Keratinocyte (primary cell): ENCODE results near the gene NLRP7. TPM values are rescaled to one million over a fixed set of nuclear protein-coding genes. Genes with fewer than 3 reads are reported as not detected.

Experiments
- DNase-seq: peaks from one replicate; pipeline ENCODE4 v3.0.0-alpha.2; 2011; ENCODE audit warnings: low read depth, missing footprints, low spot score
- FAIRE-seq: peaks from 2 replicates; lab custom pipeline; 2011; peaks lifted over from hg19 to GRCh38; lab: Jason Lieb, UNC
- H2AFZ ChIP-seq: 2 replicates; pipeline ENCODE4 v1.6.0; 2012; ENCODE audit warnings: low read length, control low read depth, inconsistent platforms; ENCODE audit not compliant: control insufficient read depth
- H3K27ac ChIP-seq: 2 replicates; pipeline ENCODE4 v1.5.1; 2011; ENCODE audit warnings: low read length; ENCODE audit not compliant: control insufficient read depth, insufficient read depth
- H3K27me3 ChIP-seq: 3 replicates; pipeline ENCODE4 v1.6.0; 2011; ENCODE audit warnings: low read length; ENCODE audit not compliant: control insufficient read depth, insufficient read depth; ENCODE audit errors: extremely low read depth
- H3K36me3 ChIP-seq, 2 experiments: 2 replicates in 1 of 2; 3 replicates in 1 of 2; pipeline ENCODE4 v1.5.1; 2011; ENCODE audit warnings: low read length in 2 of 2, mild to moderate bottlenecking in 1 of 2; ENCODE audit not compliant: control insufficient read depth in 2 of 2, insufficient read depth in 2 of 2; ENCODE audit errors: extremely low read depth in 1 of 2
- H3K4me1 ChIP-seq: 3 replicates; pipeline ENCODE4 v1.5.1; 2011; ENCODE audit warnings: low read length; ENCODE audit not compliant: control insufficient read depth, insufficient read depth; ENCODE audit errors: extremely low read depth
- H3K4me2 ChIP-seq: 3 replicates; pipeline ENCODE4 v1.6.0; 2011; ENCODE audit warnings: low read depth, low read length; ENCODE audit not compliant: control insufficient read depth, insufficient read depth; ENCODE audit errors: extremely low read depth
- H3K4me3 ChIP-seq, 3 experiments: fragments of 200-600 bp in 1 of 3; sonication (generic) in 1 of 3; 2 replicates in 2 of 3; 3 replicates in 1 of 3; pipeline ENCODE4 v1.5.1; 2011 to 2016; ENCODE audit warnings: low read length in 3 of 3, mild to moderate bottlenecking in 3 of 3, control low read depth in 2 of 3, inconsistent platforms in 1 of 3, low read depth in 1 of 3, mixed read lengths in 1 of 3, mixed run types in 1 of 3, moderate library complexity in 1 of 3; ENCODE audit not compliant: control insufficient read depth in 2 of 3, insufficient read depth in 2 of 3; ENCODE audit errors: extremely low read depth in 1 of 3
- H3K79me2 ChIP-seq: 2 replicates; pipeline ENCODE4 v1.6.0; 2012; ENCODE audit warnings: low read length; ENCODE audit not compliant: control insufficient read depth, insufficient read depth
- H3K9ac ChIP-seq: 3 replicates; pipeline ENCODE4 v1.6.0; 2011; ENCODE audit warnings: low read length; ENCODE audit not compliant: control insufficient read depth, insufficient read depth; ENCODE audit errors: extremely low read depth
- H3K9me1 ChIP-seq: 3 replicates; pipeline ENCODE4 v1.6.0; 2011; ENCODE audit warnings: low read length; ENCODE audit not compliant: control insufficient read depth, insufficient read depth; ENCODE audit errors: extremely low read depth
- H3K9me3 ChIP-seq: 2 replicates; pipeline ENCODE4 v1.5.1; 2012; ENCODE audit warnings: low read depth, low read length; ENCODE audit not compliant: control insufficient read depth
- H4K20me1 ChIP-seq: 3 replicates; pipeline ENCODE4 v1.6.0; 2011; ENCODE audit warnings: low read length; ENCODE audit not compliant: control insufficient read depth, insufficient read depth; ENCODE audit errors: extremely low read depth
- EZH2 ChIP-seq: IDR thresholded peaks from one replicate; pipeline ENCODE4 v1.6.1; 2012; ENCODE audit warnings: inconsistent platforms, mild to moderate bottlenecking, low read length, moderate library complexity
- dilution Hi-C: fragments of 300-500 bp; cut with MboI; formaldehyde crosslinking; loops from one replicate; pipeline ENCODE4 v1.7.0; 2020; ENCODE audit warnings: low sequenced_read_pairs; ENCODE audit not compliant: extremely low pct_ligation_motif_present
- polyA plus RNA-seq, 5 experiments: library from polyadenylated mRNA; depleted of rRNA in 3 of 5; stranded (reverse) in 3 of 5; stranded (forward) in 1 of 5; unstranded in 1 of 5; fragments of >200 nt; gene quantifications; 1 replicate in 1 of 5; 2 replicates in 3 of 5; 3 replicates in 1 of 5; pipeline versions ENCODE4 v1.2.1 to v1.2.3, GENCODE V29; 2011 to 2012; ENCODE audit warnings: missing spikeins in 2 of 5, low read depth in 1 of 5, low replicate concordance in 1 of 5
- TF ChIP-seq, protein P1 (sequence below), 3 experiments: IDR thresholded peaks in 1 of 3; conservative IDR thresholded peaks in 1 of 3; optimal IDR thresholded peaks in 1 of 3; 2 replicates in 2 of 3; 3 replicates in 1 of 3; pipeline versions ENCODE3 to v1.5.1; 2011; ENCODE audit warnings: low read length in 3 of 3, mild to moderate bottlenecking in 3 of 3, moderate library complexity in 2 of 3, control low read depth in 1 of 3, inconsistent platforms in 1 of 3; ENCODE audit not compliant: insufficient read depth in 2 of 3; ENCODE audit errors: extremely low read depth in 1 of 3

Gene NLRP7
- polyA plus RNA-seq, 1 donor (not counting 4 experiments of a cell fraction or from before 2014, with no cell fraction given): not detected

DNA sequence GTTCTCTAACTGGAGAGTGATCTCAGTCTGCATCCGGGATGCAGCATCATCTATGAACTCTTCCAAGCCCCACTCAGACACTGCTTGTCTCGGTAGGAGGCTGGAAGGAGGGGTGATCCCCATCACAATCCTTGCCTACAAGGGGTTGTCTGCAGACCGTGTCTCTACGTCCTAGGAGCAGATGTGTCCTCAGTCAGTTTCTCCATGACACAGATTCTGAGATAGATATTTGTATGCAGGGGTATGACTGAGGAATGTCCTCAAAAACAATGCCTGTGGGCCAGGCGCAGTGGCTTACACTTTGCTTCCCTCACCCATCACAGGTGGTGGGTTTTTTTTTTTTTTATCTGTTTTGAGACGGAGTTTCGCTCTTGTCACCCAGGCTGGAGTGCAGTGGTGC lies 40.5 kb downstream of the NLRP7 start:
- no peak overlapping the region for H2AFZ ChIP-seq
- TF ChIP-seq, protein P1, sequence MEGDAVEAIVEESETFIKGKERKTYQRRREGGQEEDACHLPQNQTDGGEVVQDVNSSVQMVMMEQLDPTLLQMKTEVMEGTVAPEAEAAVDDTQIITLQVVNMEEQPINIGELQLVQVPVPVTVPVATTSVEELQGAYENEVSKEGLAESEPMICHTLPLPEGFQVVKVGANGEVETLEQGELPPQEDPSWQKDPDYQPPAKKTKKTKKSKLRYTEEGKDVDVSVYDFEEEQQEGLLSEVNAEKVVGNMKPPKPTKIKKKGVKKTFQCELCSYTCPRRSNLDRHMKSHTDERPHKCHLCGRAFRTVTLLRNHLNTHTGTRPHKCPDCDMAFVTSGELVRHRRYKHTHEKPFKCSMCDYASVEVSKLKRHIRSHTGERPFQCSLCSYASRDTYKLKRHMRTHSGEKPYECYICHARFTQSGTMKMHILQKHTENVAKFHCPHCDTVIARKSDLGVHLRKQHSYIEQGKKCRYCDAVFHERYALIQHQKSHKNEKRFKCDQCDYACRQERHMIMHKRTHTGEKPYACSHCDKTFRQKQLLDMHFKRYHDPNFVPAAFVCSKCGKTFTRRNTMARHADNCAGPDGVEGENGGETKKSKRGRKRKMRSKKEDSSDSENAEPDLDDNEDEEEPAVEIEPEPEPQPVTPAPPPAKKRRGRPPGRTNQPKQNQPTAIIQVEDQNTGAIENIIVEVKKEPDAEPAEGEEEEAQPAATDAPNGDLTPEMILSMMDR (optimal IDR thresholded peaks at IDR 0.05 in 1 of 3, IDR thresholded peaks at IDR 0.05 in 1 of 3, conservative IDR thresholded peaks at IDR 0.05 in 1 of 3; ENCODE audit: extremely low read depth in 1 of 3, insufficient read depth in 2 of 3, low read length in 3 of 3): no peak
- TF ChIP-seq EZH2: no peak
- dilution Hi-C loops: no loop called here
- H3K79me2 ChIP-seq: no peaks in the 10 kb centered on the region
- DNase-seq (no peak), FAIRE-seq (no peak)
- no peak overlapping the region for H3K9ac ChIP-seq
- H3K9me3 ChIP-seq: peaks cover 5% of the 10 kb centered on the region
- H3K27ac ChIP-seq: no peak overlapping the region
- no peaks in the 10 kb centered on the region for H3K4me1 ChIP-seq
- no peaks in the 10 kb centered on the region for H3K9me1 ChIP-seq
- no peak overlapping the region for H3K4me2 ChIP-seq
- H4K20me1 ChIP-seq: no peaks in the 10 kb centered on the region
- no peaks in the 10 kb centered on the region for H3K36me3 ChIP-seq
- H3K4me3 ChIP-seq: no peak overlapping the region
- H3K27me3 ChIP-seq: no peaks in the 10 kb centered on the region

- TF ChIP-seq EZH2: no peak
- Histone ChIP-seq H3K9me3 (peaks cover 5% of the 10 kb centered on the region), H3K36me3 (no peaks in the 10 kb centered on the region), H3K9me1 (no peaks in the 10 kb centered on the region), H3K4me1 (no peaks in the 10 kb centered on the region), H3K79me2 (no peaks in the 10 kb centered on the region), H3K4me3 (no peak within 1 kb of the TSS), H3K9ac (no peak within 1 kb of the TSS), H3K27ac (no peak within 1 kb of the TSS), H2AFZ (no peak within 1 kb of the TSS), H3K4me2 (no peak within 1 kb of the TSS), H3K27me3 (no peaks in the 10 kb centered on the region), H4K20me1 (no peaks in the 10 kb centered on the region)
- FAIRE-seq (no peak), DNase-seq (no peak)
- dilution Hi-C loops: no loop called here
These were observed 41.4 kb downstream of the NLRP7 start, which contains the start of gene NCR1 for GRCh38 chr19:54905803-54906511. Gene NCR1 (plus strand): TSS chr19:54906148. CDS start chr19:54906188, 40 bp downstream.
